ENCODE data around the gene UHMK1.
"Not testable (repeated sequence)": the region's sequence is repeated elsewhere in the genome, so short reads cannot be mapped to it uniquely, and the experiment has no call there.

Gene UHMK1, protein sequence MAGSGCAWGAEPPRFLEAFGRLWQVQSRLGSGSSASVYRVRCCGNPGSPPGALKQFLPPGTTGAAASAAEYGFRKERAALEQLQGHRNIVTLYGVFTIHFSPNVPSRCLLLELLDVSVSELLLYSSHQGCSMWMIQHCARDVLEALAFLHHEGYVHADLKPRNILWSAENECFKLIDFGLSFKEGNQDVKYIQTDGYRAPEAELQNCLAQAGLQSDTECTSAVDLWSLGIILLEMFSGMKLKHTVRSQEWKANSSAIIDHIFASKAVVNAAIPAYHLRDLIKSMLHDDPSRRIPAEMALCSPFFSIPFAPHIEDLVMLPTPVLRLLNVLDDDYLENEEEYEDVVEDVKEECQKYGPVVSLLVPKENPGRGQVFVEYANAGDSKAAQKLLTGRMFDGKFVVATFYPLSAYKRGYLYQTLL

DNA sequence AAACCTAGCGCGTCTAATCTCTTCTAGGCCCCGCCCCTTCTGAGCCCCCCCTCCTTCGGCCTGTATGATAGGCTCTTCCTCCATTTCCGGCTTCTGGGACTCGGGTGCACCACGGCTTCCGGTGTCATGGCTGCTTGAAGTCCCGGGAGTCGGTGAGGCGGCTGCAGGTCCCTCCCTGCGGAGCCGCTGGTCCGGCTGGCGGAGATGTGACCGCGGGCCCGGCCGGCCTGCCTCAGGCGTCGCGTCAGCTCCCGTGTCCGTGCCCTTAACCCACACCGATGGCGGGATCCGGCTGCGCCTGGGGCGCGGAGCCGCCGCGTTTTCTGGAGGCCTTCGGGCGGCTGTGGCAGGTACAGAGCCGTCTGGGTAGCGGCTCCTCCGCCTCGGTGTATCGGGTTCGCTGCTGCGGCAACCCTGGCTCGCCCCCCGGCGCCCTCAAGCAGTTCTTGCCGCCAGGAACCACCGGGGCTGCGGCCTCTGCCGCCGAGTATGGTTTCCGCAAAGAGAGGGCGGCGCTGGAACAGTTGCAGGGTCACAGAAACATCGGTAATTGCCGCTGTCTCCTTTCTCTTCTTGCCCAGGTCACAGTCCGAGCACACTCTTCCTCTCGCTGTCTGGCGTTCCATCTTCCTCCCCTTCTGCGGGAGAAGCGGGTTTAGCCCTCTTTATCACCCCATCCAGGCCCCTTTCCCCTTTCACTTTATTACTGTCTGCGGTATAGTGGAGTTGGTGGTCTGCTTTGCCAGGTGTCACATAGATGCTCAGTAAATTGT lies at the start of gene UHMK1:
Gene UHMK1 (plus strand): TSS at position 96 of the 773 bp plus-strand sequence. CDS start 183 bp downstream, at position 279.
- peak; percentile 87 for DNase-seq

DNA sequence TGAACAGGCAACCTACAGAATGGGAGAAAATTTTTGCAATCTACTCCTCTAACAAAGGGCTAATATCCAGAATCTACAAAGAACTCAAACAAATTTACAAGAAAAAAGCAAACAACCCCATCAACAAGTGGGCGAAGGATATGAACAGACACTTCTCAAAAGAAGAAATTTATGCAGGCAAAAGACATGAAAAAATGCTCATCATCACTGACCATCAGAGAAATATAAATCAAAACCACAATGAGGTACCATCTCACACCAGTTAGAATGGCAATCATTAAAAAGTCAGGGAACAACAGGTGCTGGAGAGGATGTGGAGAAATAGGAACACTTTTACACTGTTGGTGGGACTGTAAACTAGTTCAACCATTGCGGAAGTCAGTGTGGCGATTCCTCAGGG lies 43.3 kb upstream of the UHMK1 start:
- DNase-seq = not testable (repeated sequence)

DNA sequence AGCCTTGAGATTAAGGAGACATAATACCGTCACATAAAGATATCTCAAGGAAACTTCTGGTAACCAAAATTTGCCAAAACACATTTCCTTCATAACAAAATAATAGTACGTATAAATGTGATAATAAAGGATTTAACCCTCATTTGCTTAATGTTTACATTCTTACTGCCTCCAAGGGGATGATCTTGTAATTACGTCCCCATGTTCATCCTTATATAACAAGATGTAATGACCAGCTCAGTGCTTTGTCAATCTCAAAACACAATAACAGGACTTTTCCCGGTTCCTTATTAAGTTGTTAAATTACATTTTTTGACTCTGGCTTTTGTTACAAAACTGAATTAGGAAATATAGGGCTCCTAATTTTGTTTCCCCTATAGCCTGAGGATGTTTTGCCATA lies 41.3 kb upstream of the UHMK1 start:
- no peak for DNase-seq

DNA sequence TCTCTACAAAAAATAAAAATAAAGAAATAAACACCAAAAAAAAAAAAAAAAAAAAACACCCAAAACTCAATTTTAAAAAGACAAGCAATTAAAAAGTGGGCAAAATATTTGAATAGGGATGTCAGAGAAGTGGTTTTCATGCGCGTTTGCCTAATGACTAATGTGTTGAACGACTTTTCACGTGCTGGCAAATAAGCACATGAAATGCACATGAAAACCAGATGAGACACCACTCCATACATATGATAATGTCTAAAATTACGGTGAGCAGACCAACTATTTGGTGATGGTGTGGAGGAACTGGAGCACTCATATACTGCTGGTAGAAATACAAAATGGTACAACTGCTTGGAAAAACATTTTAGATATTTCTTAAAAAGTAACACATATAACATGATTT lies 39.4 kb upstream of the UHMK1 start:
- no peak for DNase-seq

DNA sequence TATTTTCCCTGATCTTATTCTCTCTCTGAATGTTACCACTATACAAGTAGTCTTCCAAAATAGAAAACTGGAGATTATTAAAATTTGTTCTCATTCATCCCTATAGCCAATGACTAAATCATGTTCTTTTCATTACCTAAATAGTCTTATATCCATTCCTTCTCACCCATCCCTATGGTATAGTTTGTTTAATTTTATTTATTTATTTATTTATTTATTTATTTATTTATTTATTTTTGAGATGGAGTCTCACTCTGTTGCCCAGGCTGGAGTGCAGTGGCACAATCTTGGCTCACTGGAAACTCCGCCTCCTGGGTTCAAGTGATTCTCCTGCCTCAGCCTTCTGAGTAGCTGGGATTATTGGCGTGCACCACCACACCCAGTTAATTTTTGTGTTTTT lies 35.2 kb upstream of the UHMK1 start:
- DNase-seq = not testable (repeated sequence)

DNA sequence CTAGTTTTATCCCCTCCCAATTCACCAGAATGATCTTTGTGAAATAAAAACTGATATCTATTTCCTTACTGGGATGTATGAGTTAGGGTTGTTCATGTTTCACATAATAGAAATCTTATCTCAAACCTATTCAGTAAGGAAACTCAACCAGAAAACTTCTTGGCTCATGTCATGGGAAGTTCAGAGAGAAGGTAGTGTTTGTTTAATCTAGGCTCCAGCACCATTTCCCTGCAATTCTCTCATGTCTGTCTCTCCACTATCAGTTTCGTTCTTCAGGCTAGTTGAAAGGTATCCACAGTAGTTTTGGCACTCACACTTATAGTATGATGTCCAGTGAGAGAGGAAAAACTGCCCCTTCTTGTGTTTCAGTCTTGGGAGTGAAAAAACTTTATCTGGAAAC lies 34.6 kb upstream of the UHMK1 start:
- no peak for DNase-seq

DNA sequence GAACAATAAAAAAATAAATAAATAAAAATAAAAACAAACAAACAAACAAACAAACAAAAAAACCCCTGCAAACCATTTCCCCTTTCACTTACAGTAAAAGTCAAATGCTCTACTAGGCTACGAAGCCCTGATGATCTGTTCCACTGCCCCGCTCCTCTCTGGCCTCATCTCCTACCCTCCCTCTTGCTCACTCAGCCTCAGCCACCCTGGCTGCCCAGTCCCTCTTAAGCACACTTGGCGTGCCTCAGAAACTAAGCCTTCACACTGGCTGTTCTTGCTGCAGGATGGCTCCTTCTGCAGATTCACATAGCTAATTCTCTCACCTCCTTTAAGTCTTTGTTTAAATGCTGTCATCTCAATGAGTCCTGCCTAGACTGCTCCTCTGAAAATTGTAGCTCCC lies 30.8 kb upstream of the UHMK1 start:
- no peak for DNase-seq

DNA sequence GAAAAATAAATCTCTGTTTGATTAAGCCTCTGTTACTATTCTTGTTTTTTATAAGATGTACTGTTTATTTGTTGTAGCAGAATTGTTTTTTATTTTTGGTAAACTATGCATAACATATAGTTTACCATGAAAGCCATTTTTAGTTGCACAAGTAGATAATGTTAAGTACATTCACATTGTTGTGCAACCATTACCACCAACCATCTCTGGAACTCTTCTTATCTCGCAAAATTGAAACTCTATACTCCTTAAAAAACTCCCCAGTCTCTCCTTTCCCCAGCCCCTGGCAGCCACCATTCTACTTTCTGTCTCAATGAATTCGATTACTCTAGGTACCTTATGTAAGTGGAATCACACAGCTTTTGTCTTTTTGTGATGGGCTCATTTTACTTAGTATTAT lies 27.4 kb upstream of the UHMK1 start:
- no peak for DNase-seq

DNA sequence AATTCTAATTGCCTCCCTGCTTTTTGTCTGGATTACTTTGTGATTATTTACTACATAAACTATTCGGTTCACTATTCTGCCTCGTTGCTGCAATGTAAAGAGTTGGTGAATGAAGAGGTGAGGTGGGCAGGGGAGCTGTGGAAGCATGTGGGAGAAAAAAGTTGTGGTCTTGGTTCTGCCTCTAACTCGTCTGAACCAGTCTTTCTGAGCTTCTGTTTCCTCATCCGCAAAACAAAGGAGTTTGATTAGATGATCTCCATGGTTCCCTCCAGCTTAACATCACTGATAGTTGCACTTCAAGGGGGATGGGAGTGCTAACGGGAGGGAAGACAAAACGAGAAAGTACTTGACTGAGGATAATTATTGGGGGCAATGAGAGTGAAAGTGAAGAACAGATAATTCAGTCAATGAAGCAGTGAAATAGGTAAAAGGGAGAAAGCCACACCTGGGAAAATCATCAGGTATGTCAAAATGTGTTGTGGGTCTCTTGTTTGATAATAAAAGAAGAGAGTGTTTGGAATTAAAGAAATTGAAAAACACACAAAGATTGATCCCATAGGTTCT lies 26.2 kb upstream of the UHMK1 start:
- no peak for DNase-seq

DNA sequence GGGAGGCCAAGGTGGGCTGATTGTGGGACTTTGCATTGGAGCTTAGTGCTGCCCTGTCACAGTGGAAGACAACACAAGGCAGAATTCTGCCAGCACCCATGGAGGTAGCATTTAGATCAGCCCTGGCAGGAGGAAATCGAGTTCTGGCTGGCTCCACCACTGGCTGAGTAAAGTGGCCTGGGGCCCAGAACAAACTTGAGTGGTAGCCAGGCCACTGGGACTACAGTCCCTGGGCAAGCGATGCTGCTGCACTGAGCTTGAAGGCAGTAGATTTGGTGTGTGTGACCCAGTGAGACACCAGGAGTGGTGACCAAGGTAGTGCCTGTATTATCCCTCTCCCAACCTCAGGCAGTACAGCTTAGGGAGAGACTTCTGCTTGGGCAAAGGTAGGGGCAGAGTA lies 22.5 kb upstream of the UHMK1 start:
- no peak for DNase-seq

DNA sequence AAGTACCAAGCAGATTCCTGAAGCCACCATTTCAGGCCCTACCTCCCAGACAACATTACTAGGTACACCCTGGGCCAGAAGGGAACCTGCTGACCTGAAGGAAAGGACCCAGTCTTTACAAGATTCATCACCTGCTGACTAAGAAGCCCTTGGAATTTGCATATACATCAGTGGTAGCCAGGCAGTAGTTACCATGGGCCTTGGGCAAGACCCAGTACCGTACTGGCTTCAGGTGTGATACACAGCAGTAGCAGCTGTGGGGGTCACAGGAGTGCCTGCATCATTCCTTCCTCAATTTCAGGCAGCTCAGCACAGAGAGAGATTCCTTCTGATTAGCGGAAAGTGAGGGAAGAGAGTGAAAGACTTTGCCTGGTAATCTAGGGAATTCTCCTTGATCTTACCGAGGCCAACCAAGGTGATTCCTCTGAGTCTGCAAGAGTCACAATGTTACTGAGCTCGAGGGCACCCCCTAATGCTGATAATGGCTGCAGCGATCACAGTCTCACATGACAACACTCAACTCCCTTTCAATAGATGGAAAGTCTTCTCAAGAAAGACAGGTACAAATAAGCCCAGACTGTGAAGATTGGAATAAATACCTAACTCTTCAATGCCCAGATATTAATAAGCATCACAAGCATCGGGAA lies 22.0 kb upstream of the UHMK1 start:
- DNase-seq = no peak

DNA sequence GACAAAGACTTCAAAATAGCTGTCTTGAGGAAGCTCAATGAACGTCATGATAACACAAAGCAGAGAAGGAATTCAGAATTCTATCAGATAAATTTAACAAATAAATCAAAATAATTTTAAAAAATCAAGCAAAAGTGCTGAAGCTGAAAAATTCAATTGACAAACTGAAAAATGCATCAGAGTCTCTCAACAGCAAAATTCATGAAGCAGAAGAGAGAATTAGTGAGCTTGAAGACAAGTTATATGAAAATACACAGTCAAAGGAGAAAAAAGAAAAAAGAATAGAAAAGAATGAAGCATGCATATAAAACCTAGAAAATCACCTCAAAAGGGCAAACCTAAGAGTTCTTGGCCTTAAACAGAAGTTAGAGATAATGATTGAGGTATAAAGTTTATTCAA lies 21.0 kb upstream of the UHMK1 start:
- no peak for DNase-seq

DNA sequence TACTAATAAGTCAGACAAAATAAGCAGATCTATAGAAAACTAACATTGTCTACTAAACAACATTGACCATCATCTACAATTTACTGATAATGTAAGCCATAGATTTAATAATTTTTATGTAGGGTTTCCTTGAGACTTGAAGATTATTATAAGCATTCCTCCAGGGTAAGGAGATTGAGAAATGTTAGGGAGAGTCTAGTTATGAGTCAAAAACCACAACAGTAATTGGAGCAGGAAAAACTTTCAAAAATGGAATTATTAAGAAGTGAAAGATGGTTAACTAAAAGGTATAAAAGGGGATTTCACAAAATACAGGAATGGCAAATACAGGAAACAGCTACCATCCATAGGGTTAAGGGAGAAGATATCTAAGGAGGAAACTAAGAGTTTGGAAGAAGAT lies 12.4 kb upstream of the UHMK1 start:
- no peak for DNase-seq

DNA sequence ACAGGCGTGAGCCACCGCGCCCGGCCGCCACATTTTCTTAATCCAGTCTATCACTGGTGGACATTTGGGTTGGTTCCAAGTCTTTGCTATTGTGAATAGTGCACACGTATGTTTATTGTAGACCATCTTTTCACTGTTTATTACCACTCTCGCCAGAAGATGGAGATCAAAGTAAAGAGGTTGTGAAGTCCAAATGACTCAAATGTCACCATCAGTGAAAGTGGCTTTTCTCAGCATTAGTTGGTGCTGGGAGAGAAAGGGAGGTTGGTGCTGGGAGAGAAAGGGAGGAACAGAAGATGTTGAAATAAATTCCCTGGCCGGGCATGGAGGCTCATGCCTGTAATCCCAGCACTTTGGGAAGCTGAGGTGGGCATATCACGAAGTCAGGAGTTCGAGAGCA lies 10.4 kb upstream of the UHMK1 start:
- no peak for DNase-seq

DNA sequence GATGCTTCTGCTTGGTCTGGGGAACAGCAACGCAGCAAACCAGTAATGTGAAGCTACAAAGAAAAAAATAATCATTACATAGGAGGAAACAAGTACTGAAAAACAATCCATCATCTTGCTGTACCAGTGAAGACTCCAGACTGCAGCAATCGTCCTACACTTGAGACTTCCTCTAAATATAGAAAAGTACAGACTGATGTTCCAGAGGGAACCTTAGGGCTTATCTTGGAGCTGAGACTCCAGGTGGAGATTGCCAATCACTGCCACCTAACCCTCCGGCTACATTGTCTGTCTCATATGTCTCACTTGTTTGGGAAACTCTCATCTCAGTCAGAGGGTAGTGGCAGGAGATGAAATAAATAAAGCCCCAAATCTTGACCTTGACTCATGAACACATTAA lies 9.4 kb upstream of the UHMK1 start:
- no peak for DNase-seq

DNA sequence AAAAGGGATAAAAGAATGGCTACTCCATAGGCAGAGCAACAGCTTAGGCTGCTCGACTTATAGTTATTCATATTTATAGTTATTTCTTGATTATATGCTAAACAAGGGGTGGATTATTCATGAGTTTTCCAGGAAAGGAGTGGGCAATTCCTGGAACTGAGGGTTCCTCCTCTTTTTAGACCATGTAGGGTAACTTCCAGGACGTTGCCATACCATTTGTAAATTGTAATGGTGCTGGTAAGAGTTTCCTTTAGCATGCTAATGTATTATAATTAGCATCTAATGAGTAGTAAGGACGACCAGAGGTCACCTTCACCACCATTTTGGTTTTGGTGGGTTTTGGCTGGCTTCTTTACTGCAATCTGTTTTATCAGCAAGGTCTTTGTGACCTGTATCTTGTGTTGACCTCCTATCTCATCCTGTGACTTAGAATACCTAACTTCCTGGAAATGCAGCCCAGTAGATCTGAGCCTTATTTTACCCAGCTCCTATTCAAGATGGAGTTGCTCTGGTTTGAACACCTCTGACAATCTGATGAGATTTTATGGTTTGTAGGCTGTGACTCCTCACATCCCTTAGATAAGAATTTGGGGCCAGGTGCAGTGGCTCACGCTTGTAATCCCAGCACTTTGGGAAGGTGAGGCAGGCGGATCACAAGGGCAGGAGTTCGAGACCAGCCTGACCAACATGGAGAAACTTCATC lies 1.9 kb upstream of the UHMK1 start:
- DNase-seq = not testable (repeated sequence)

DNA sequence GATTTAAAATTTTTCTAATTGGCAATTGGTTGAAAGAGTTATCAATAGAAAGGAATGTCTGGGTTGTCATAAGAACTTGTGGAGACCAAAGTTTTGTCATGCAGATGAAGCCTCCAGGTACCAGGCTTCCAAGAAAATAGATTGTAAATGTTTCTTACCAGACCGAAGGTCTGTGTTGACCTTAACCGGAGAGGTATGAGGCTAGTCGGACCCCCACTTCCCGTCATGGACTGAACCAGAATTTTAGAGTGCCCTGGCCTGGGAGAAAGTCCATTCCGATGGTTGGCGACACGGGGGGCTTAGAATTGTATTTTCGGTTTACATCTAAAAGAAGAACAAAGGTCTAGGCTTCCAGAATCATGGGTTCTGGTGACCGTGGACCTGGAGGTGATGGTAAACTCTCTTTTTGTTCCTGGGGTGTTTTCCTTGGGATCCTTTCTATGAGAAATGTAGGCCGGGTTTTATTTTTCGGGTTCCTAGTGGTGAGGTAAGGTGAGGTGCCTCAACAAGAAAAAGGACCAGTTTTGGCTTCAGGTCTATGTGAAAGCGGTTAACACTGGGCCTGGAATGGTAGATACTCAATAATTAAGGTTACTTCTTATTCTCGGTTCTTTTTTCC lies 405 bp upstream of the UHMK1 start:
- DNase-seq = no peak

DNA sequence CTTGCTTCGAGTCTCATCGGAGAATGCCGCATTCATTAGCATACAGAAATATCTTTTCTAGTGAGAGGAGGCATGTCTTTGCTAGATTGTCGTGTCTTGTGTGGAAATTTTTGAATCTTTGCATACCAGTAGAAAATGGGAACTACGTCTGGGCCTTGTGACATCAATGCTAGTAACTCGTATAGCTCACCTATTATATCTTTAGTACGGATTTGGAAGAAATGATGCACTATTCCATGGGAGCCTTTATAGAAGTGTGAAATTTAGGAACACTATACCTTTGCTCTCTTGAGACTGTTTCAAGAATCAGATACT lies 835 bp downstream of the UHMK1 start:
- no peak for DNase-seq

DNA sequence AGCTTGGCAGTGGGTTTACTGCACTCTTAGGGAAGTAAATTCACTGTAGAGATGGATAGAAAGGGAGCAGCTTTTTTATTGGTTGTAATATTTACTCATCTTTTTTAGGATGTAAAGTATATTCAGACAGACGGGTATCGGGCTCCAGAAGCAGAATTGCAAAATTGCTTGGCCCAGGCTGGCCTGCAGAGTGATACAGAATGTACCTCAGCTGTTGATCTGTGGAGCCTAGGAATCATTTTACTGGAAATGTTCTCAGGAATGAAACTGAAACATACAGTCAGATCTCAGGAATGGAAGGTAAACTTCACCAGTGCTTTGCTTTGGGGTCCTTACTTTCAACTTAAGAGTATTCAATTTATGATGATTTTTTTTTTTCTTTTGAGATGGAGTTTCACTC lies 3.2 kb downstream of the UHMK1 start:
- DNase-seq = no peak

DNA sequence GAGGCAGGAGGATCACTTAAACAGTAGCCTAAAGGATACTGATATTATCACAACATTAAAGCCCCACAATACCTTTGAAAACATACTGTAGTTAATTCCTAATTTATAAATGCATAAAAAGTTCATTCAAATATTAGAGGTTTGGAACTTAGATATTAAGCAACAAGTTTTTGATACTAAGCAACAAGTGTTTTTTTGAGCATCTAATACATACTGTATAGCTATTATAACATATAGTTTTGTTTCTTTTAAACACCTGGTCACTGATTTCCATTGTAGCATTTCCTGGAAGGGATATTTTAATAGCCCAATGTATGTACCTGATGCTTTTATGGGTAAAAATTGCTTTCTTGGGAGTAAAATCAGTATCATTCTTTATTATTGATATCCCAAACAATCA lies 4.5 kb downstream of the UHMK1 start:
- DNase-seq = no peak

DNA sequence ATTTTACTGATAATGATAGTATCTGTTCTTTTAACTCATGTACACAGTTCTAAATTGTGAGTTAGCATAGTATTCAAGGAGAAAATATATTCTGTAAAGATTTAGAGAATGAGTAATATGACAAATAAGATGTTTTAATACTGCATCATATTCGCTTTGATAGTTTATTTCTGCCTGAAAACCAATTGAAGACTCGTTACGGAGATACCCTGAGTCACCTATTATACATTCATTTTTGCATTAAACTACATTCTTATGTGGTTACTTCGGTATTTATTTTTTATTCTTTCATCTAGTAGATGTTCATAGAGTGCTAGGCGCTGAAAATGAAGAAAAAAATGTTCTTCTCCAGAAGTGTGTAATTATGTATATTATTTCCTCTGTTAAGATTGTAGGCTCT lies 5.3 kb downstream of the UHMK1 start:
- DNase-seq = no peak

DNA sequence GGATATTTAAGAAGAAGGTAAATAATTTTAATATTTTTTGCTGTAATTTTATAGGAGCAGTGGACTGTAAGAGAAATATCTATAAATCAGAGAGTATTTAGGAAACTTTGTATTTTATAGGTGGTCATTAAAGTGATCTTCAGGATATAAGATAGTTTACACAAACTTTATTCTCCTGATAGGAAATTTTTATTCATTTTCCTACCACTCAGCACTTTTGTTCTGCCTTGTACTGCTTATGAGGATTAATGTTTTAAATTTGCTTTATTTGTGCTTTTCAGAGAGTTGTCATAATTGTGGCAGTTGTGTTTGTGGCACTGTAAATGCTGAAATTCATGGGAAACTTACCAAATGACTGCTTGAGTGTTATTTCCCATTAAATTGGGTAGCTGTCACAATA lies 29.7 kb downstream of the UHMK1 start:
- DNase-seq = no peak
